MCF 10A (cell line): ENCODE results near the gene RABGGTA. TPM values are rescaled to one million over a fixed set of nuclear protein-coding genes. Genes with fewer than 3 reads are reported as not detected.

Experiments used
- BruUV-seq: library from RNA; stranded (reverse); fragments of 400-500 nt; replicated peaks from 2 replicates; lab custom pipeline; 2021; lab: Mats Ljungman, UMichigan
- CTCF ChIA-PET: fragments of 300-600 bp; sonication (Branson Sonifier 250); formaldehyde crosslinking; extraction: SDS; loops from one replicate; lab custom pipeline; 2021; ENCODE audit warnings: antibody characterized with exemption, inconsistent platforms; lab: Yijun Ruan, JAX
- POLR2A ChIA-PET: fragments of 300-600, 350-650 bp; sonication (Branson Sonifier 250); formaldehyde crosslinking; extraction: SDS; loops from one replicate; lab custom pipeline; 2020; ENCODE audit warnings: antibody characterized with exemption, inconsistent platforms; lab: Yijun Ruan, JAX
- DNase-seq: peaks from one replicate; pipeline ENCODE4 v3.0.0-alpha.2; 2018; ENCODE audit not compliant: unreplicated experiment
- H3K27ac Mint-ChIP-seq: one replicate; pipeline ENCODE4 v1.8.0; 2022; ENCODE audit warnings: mild to moderate bottlenecking, low read depth, mixed read lengths; ENCODE audit not compliant: unreplicated experiment
- H3K27me3 Mint-ChIP-seq: one replicate; pipeline ENCODE4 v1.8.0; 2022; ENCODE audit warnings: mixed read lengths; ENCODE audit not compliant: insufficient read depth, unreplicated experiment
- H3K36me3 Mint-ChIP-seq: one replicate; pipeline ENCODE4 v1.8.0; 2022; ENCODE audit warnings: mild to moderate bottlenecking, moderate library complexity, mixed read lengths; ENCODE audit not compliant: insufficient read depth, unreplicated experiment
- H3K4me1 Mint-ChIP-seq: one replicate; pipeline ENCODE4 v1.8.0; 2022; ENCODE audit warnings: mixed read lengths; ENCODE audit not compliant: insufficient read depth, unreplicated experiment
- H3K4me3 Mint-ChIP-seq: one replicate; pipeline ENCODE4 v1.8.0; 2022; ENCODE audit warnings: mild to moderate bottlenecking, moderate library complexity, mixed read lengths; ENCODE audit not compliant: unreplicated experiment
- H3K9me3 Mint-ChIP-seq: one replicate; pipeline ENCODE4 v1.8.0; 2022; ENCODE audit warnings: mixed read lengths; ENCODE audit not compliant: unreplicated experiment
- CTCF ChIP-seq: fragments of 200-600 bp; IDR thresholded peaks from one replicate; pipeline ENCODE4 v1.8.0; 2022; ENCODE audit warnings: antibody characterized with exemption, mild to moderate bottlenecking; ENCODE audit not compliant: unreplicated experiment
- intact Hi-C: fragments of 100-400 bp; cut with micrococcal nuclease; formaldehyde crosslinking; loops from 2 replicates; pipeline ENCODE4 v1.14.1; 2022
- total RNA-seq: library from RNA; stranded (reverse); gene quantifications from 2 replicates; pipeline ENCODE4 v1.2.3, GENCODE V29; 2022

Gene RABGGTA
- total RNA-seq, 1 experiment from 2014 or later = 75.0 TPM

GRCh38 chr14:24293525-24293924, 22.1 kb upstream of the RABGGTA start:
- Mint-ChIP-seq H3K4me3 (no peak overlapping the region), H3K36me3 (peaks cover 68% of the 10 kb centered on the region), H3K27ac (no peak overlapping the region), H3K27me3 (no peaks in the 10 kb centered on the region), H3K4me1 (peaks cover 22% of the 10 kb centered on the region), H3K9me3 (no peaks in the 10 kb centered on the region)
- ChIA-PET CTCF (interaction anchor here (0.7 to 5.5 kb wide), 8 partner anchors 9 to 51 kb away, joined by 3 to 39 read pairs (median 6); partner anchors contain the start of genes CIDEB, LTB4R2, RABGGTA and TINF2), POLR2A (interaction anchor here (1.6 to 4.5 kb wide), 3 partner anchors 11 to 22 kb away, joined by 5 to 33 read pairs (median 13); partner anchors contain the start of gene RABGGTA)
- no peak for DNase-seq
- no peak for TF ChIP-seq CTCF
- intact Hi-C loops = no loop called here
- BruUV-seq = no TSS peak

GRCh38 chr14:24292118-24292807, 20.9 kb upstream of the RABGGTA start:
- CTCF ChIA-PET = interaction anchor here (0.6 to 5.5 kb wide), 11 partner anchors 11 to 971 kb away, joined by 3 to 39 read pairs (median 4); partner anchors contain the start of genes CIDEB, LTB4R2, PABPN1 and TINF2
- no peaks in the 10 kb centered on the region for H3K27me3 Mint-ChIP-seq
- no peak for DNase-seq
- POLR2A ChIA-PET = interaction anchor here (1.2 to 4.5 kb wide), 5 partner anchors 10 to 50 kb away, joined by 5 to 33 read pairs (median 13); partner anchors contain the start of genes RABGGTA and TINF2
- H3K9me3 Mint-ChIP-seq = no peaks in the 10 kb centered on the region
- intact Hi-C loops = no loop called here
- H3K36me3 Mint-ChIP-seq = peaks cover 66% of the 10 kb centered on the region
- peaks cover 19% of the 10 kb centered on the region for H3K4me1 Mint-ChIP-seq
- H3K27ac Mint-ChIP-seq = no peak overlapping the region
- no peak for TF ChIP-seq CTCF
- peak overlapping the region; percentile 30 for H3K4me3 Mint-ChIP-seq
- BruUV-seq = no TSS peak

- CTCF ChIA-PET = interaction anchor here (0.6 to 5.5 kb wide), 14 partner anchors 10 to 970 kb away, joined by 3 to 39 read pairs (median 4); partner anchors contain the start of genes CIDEB, LTB4R2, PABPN1 and TINF2
- no peaks in the 10 kb centered on the region for H3K27me3 Mint-ChIP-seq
Observed at GRCh38 chr14:24291446-24292117, 20.2 kb upstream of the RABGGTA start.

More at GRCh38 chr14:24291446-24292117, 20.2 kb upstream of the RABGGTA start:
- H3K27ac Mint-ChIP-seq = no peak overlapping the region
- TF ChIP-seq CTCF = no peak
- no peak overlapping the region for H3K4me3 Mint-ChIP-seq
- H3K4me1 Mint-ChIP-seq = peaks cover 12% of the 10 kb centered on the region
- H3K36me3 Mint-ChIP-seq = peaks cover 60% of the 10 kb centered on the region
- intact Hi-C loops = no loop called here
- no peak for DNase-seq
- POLR2A ChIA-PET = interaction anchor here (1.1 to 4.5 kb wide), 4 partner anchors 9 to 57 kb away, joined by 5 to 33 read pairs (median 16); partner anchors contain the start of genes RABGGTA and TINF2
- no peaks in the 10 kb centered on the region for H3K9me3 Mint-ChIP-seq
- BruUV-seq = no TSS peak
